Measurements from ENCODE around the gene AATK.

GRCh38 chr17:81150377-81151077 lies 15.5 kb downstream of the AATK start:
- TF ChIP-seq TCF7 (IDR thresholded peaks at IDR 0.05; ENCODE audit: borderline replicate concordance) (no peak), BHLHE40 (IDR thresholded peaks at IDR 0.05; ENCODE audit: borderline replicate concordance in 1 of 2, low read depth in 2 of 2, low read length in 1 of 2) (no peak), RAD51 (IDR thresholded peaks at IDR 0.05) (no peak), CTCF (IDR thresholded peaks at IDR 0.05 in 2 of 3, conservative IDR thresholded peaks at IDR 0.05 in 1 of 3; ENCODE audit: control insufficient read depth in 2 of 3, extremely low read depth in 1 of 3, insufficient read depth in 1 of 3, low read depth in 3 of 3, low read length in 3 of 3) (no peak), NFYB (IDR thresholded peaks at IDR 0.05; ENCODE audit: insufficient read depth, low read depth, low read length) (no peak), POLR2A (IDR thresholded peaks at IDR 0.05; ENCODE audit: low read depth, low read length) (no peak)
- TF ChIP-seq, protein P1, sequence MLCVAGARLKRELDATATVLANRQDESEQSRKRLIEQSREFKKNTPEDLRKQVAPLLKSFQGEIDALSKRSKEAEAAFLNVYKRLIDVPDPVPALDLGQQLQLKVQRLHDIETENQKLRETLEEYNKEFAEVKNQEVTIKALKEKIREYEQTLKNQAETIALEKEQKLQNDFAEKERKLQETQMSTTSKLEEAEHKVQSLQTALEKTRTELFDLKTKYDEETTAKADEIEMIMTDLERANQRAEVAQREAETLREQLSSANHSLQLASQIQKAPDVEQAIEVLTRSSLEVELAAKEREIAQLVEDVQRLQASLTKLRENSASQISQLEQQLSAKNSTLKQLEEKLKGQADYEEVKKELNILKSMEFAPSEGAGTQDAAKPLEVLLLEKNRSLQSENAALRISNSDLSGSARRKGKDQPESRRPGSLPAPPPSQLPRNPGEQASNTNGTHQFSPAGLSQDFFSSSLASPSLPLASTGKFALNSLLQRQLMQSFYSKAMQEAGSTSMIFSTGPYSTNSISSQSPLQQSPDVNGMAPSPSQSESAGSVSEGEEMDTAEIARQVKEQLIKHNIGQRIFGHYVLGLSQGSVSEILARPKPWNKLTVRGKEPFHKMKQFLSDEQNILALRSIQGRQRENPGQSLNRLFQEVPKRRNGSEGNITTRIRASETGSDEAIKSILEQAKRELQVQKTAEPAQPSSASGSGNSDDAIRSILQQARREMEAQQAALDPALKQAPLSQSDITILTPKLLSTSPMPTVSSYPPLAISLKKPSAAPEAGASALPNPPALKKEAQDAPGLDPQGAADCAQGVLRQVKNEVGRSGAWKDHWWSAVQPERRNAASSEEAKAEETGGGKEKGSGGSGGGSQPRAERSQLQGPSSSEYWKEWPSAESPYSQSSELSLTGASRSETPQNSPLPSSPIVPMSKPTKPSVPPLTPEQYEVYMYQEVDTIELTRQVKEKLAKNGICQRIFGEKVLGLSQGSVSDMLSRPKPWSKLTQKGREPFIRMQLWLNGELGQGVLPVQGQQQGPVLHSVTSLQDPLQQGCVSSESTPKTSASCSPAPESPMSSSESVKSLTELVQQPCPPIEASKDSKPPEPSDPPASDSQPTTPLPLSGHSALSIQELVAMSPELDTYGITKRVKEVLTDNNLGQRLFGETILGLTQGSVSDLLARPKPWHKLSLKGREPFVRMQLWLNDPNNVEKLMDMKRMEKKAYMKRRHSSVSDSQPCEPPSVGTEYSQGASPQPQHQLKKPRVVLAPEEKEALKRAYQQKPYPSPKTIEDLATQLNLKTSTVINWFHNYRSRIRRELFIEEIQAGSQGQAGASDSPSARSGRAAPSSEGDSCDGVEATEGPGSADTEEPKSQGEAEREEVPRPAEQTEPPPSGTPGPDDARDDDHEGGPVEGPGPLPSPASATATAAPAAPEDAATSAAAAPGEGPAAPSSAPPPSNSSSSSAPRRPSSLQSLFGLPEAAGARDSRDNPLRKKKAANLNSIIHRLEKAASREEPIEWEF (IDR thresholded peaks at IDR 0.05; ENCODE audit: insufficient replicate concordance, low read depth, low read length), result no peak

All from GM12878 (cell line).